HepG2 (cell line): ENCODE measurements around the gene STXBP5L. TPM values are rescaled to one million over a fixed set of nuclear protein-coding genes. Genes with fewer than 3 reads are reported as not detected.

Source experiments
- ATAC-seq: fragments of 200-7000 bp; cut with Tn5 transposase; 3 replicates; pipeline ENCODE4 v1.9.1; 2020; ENCODE audit warnings: mild to moderate bottlenecking, moderate library complexity
- BruUV-seq: library from RNA; stranded (reverse); fragments of 400-500 nt; replicated peaks from 2 replicates; lab custom pipeline; 2021; lab: Mats Ljungman, UMichigan
- CTCF ChIA-PET: fragments of 300-600 bp; formaldehyde crosslinking; extraction: SDS; loops from one replicate; lab custom pipeline; 2021; ENCODE audit warnings: low total read pairs, inconsistent platforms, low intra/inter-chr PET ratio; lab: Yijun Ruan, JAX
- POLR2A ChIA-PET: fragments of 350-600 bp; sonication (Branson Sonifier 250); formaldehyde crosslinking; loops from one replicate; lab custom pipeline; 2020; ENCODE audit warnings: antibody characterized with exemption, inconsistent platforms; lab: Yijun Ruan, JAX
- DNase-seq: peaks from one replicate; pipeline ENCODE4 v3.0.0-alpha.2; 2015; ENCODE audit warnings: low spot score
- FAIRE-seq: peaks from 3 replicates; lab custom pipeline; 2011; peaks lifted over from hg19 to GRCh38; lab: Jason Lieb, UNC
- H2AFZ ChIP-seq: one replicate; pipeline ENCODE4 v1.6.1; 2011; ENCODE audit warnings: low read length, inconsistent platforms
- H3K27ac ChIP-seq: fragments of 300-600 bp; 3 replicates; pipeline ENCODE4 v1.8.0; 2011; ENCODE audit warnings: mixed run types, mild to moderate bottlenecking, mixed read lengths, low read length, inconsistent platforms; ENCODE audit not compliant: insufficient read depth; ENCODE audit errors: extremely low read length
- H3K27me3 ChIP-seq, 2 experiments: fragments of 200-600 bp in 1 of 2; 2 replicates in 1 of 2; 3 replicates in 1 of 2; pipeline versions ENCODE4 v1.6.0 to v1.8.0; 2011; ENCODE audit warnings: low read length in 2 of 2, mild to moderate bottlenecking in 2 of 2, moderate library complexity in 2 of 2, inconsistent platforms in 1 of 2; ENCODE audit not compliant: insufficient read depth in 2 of 2, control insufficient read depth in 1 of 2
- H3K36me3 ChIP-seq, 2 experiments: fragments of 200-600 bp in 1 of 2; replicated peaks in 1 of 2; 2 replicates in 1 of 2; 3 replicates in 1 of 2; pipeline versions ENCODE4 v1.5.1 to v1.8.0; 2011; ENCODE audit warnings: low read length in 2 of 2, inconsistent platforms in 1 of 2; ENCODE audit not compliant: insufficient read depth in 2 of 2, control insufficient read depth in 1 of 2
- H3K4me1 ChIP-seq: 2 replicates; pipeline ENCODE4 v1.5.1; 2012; ENCODE audit warnings: low read length, inconsistent platforms; ENCODE audit not compliant: insufficient read depth
- H3K4me2 ChIP-seq: 2 replicates; pipeline ENCODE4 v1.6.0; 2011; ENCODE audit warnings: low read depth, low read length, inconsistent platforms
- H3K4me3 ChIP-seq, 3 experiments: fragments of 200-600 bp in 1 of 3; sonication (generic), shearing (Covaris generic) in 1 of 3; replicated peaks in 1 of 3; 2 replicates each; pipeline ENCODE4 v1.5.1; 2011 to 2016; ENCODE audit warnings: low read length in 3 of 3, inconsistent platforms in 2 of 3, low read depth in 2 of 3, mild to moderate bottlenecking in 2 of 3, control low read depth in 1 of 3, mixed read lengths in 1 of 3; ENCODE audit not compliant: insufficient read depth in 1 of 3
- H3K79me2 ChIP-seq: one replicate; pipeline ENCODE4 v1.6.1; 2011; ENCODE audit warnings: low read length, inconsistent platforms; ENCODE audit not compliant: insufficient read depth
- H3K9ac ChIP-seq: 2 replicates; pipeline ENCODE4 v1.6.0; 2011; ENCODE audit warnings: mild to moderate bottlenecking, low read depth, low read length, inconsistent platforms; ENCODE audit not compliant: insufficient read depth
- H3K9me3 ChIP-seq: 2 replicates; pipeline ENCODE4 v1.5.1; 2012; ENCODE audit warnings: mild to moderate bottlenecking, low read length
- H4K20me1 ChIP-seq: 2 replicates; pipeline ENCODE4 v1.6.0; 2011; ENCODE audit warnings: inconsistent platforms, mild to moderate bottlenecking, low read length, moderate library complexity; ENCODE audit not compliant: insufficient read depth
- CCDC6 ChIP-seq: sonication (generic); formaldehyde crosslinking; IDR thresholded peaks from 2 replicates; pipeline ENCODE4 v1.8.1; 2022; ENCODE audit warnings: mild to moderate bottlenecking, missing genetic modification reagents, moderate library complexity
- CENPT ChIP-seq: sonication (generic); formaldehyde crosslinking; IDR thresholded peaks from 2 replicates; pipeline ENCODE4 v1.8.0; 2022; ENCODE audit warnings: low read depth, mild to moderate bottlenecking, moderate library complexity, missing genetic modification reagents
- CREM ChIP-seq, 2 experiments: sonication (generic) in 1 of 2; formaldehyde crosslinking in 1 of 2; IDR thresholded peaks; 2 replicates each; pipeline versions ENCODE4 v1.4.0 to v1.6.1; 2016 to 2020; ENCODE audit warnings: antibody characterized with exemption in 1 of 2, mild to moderate bottlenecking in 1 of 2, missing genetic modification reagents in 1 of 2
- HES4 ChIP-seq: sonication (generic); formaldehyde crosslinking; IDR thresholded peaks from 2 replicates; pipeline ENCODE4 v1.9.0; 2021; ENCODE audit warnings: mild to moderate bottlenecking, missing genetic modification reagents, borderline replicate concordance
- KAT2B ChIP-seq: fragments of 150-350 bp; IDR thresholded peaks from 2 replicates; pipeline ENCODE4 v1.6.1; 2014; ENCODE audit warnings: low read depth, low read length, borderline replicate concordance
- KDM6A ChIP-seq: IDR thresholded peaks from 2 replicates; pipeline ENCODE4 v1.6.1; 2016; ENCODE audit warnings: low read depth
- MBNL3 ChIP-seq: fragments of 250-450 bp; sonication (Bioruptor Pico); conservative IDR thresholded peaks from 2 replicates; pipeline ENCODE4 v1.8.0; 2022; ENCODE audit warnings: mild to moderate bottlenecking, inconsistent platforms
- MIER3 ChIP-seq: IDR thresholded peaks from 2 replicates; pipeline ENCODE4 v1.6.1; 2016; ENCODE audit warnings: missing compliant biosample characterization, borderline replicate concordance
- MLLT10 ChIP-seq: sonication (generic); formaldehyde crosslinking; IDR thresholded peaks from 2 replicates; pipeline ENCODE4 v1.4.0; 2020; ENCODE audit warnings: missing genetic modification reagents
- MTF1 ChIP-seq: sonication (generic); formaldehyde crosslinking; IDR thresholded peaks from 2 replicates; pipeline ENCODE4 v1.5.0; 2020; ENCODE audit warnings: missing genetic modification reagents
- NFYC ChIP-seq: IDR thresholded peaks from 2 replicates; pipeline ENCODE4 v1.6.1; 2016; ENCODE audit warnings: missing genetic modification reagents, missing compliant biosample characterization
- TAF1 ChIP-seq: sonication (generic); formaldehyde crosslinking; IDR thresholded peaks from 2 replicates; pipeline ENCODE4 v1.4.0; 2020; ENCODE audit warnings: missing genetic modification reagents
- TFAP4 ChIP-seq: sonication (generic); IDR thresholded peaks from 2 replicates; pipeline ENCODE4 v1.6.1; 2016; ENCODE audit warnings: low read depth, borderline replicate concordance
- TFDP1 ChIP-seq: IDR thresholded peaks from 2 replicates; pipeline ENCODE4 v1.6.1; 2016; ENCODE audit warnings: missing compliant biosample characterization, missing genetic modification reagents, borderline replicate concordance
- ZBTB21 ChIP-seq: sonication (generic); formaldehyde crosslinking; IDR thresholded peaks from 2 replicates; pipeline ENCODE4 v1.4.0; 2020; ENCODE audit warnings: missing genetic modification reagents
- ZBTB7A ChIP-seq: sonication (generic); formaldehyde crosslinking; IDR thresholded peaks from 2 replicates; pipeline ENCODE4 v1.8.0; 2022; ENCODE audit warnings: mild to moderate bottlenecking, missing genetic modification reagents
- ZNF136 ChIP-seq: sonication (generic); formaldehyde crosslinking; IDR thresholded peaks from 2 replicates; pipeline ENCODE4 v1.8.1; 2022; ENCODE audit warnings: low read depth, mild to moderate bottlenecking, moderate library complexity, missing genetic modification reagents
- ZNF317 ChIP-seq: sonication (generic); formaldehyde crosslinking; IDR thresholded peaks from 2 replicates; pipeline ENCODE4 v1.5.0; 2020; ENCODE audit warnings: mild to moderate bottlenecking, missing genetic modification reagents
- ZNF615 ChIP-seq: sonication (generic); formaldehyde crosslinking; IDR thresholded peaks from 2 replicates; pipeline ENCODE4 v1.5.0; 2020; ENCODE audit warnings: mild to moderate bottlenecking, missing genetic modification reagents, borderline replicate concordance
- ZNF703 ChIP-seq: sonication (generic); formaldehyde crosslinking; IDR thresholded peaks from 2 replicates; pipeline ENCODE4 v1.5.1; 2020; ENCODE audit warnings: missing genetic modification reagents, mild to moderate bottlenecking, moderate library complexity, borderline replicate concordance
- ZNF75D ChIP-seq: sonication (generic); formaldehyde crosslinking; IDR thresholded peaks from 2 replicates; pipeline ENCODE4 v1.8.1; 2023; ENCODE audit warnings: missing genetic modification reagents, mild to moderate bottlenecking, borderline replicate concordance
- WGBS: methylation state at CpG from one replicate; pipeline ENCODE4 v1.1.6; 2017; ENCODE audit warnings: low lambda C conversion rate; 5-methylcytosine and 5-hydroxymethylcytosine counted together
- in situ Hi-C: cut with HindIII; loops from 2 replicates; pipeline ENCODE4 v1.10.0; 2017; ENCODE audit warnings: low pct_unique_long_range_greater_than_20kb; ENCODE audit not compliant: extremely low pct_ligation_motif_present
- intact Hi-C: fragments of 100-400 bp; cut with micrococcal nuclease; formaldehyde crosslinking; loops from one replicate; pipeline ENCODE4 v1.10.0; 2022; ENCODE audit not compliant: unreplicated experiment
- polyA plus RNA-seq, 8 experiments: library from polyadenylated mRNA; depleted of rRNA in 3 of 8; stranded (reverse) in 7 of 8; unstranded in 1 of 8; fragments of >200 nt; fragmentation: Illumina TruSeq in 4 of 8; extraction: Trizol in 4 of 8; gene quantifications; 2 replicates each; pipeline versions ENCODE4 v1.2.1 to v1.2.3, GENCODE V29; 2011 to 2016; ENCODE audit warnings: low read depth in 4 of 8, missing spikeins in 1 of 8, mixed read lengths in 1 of 8; ENCODE audit not compliant: insufficient read depth in 1 of 8
- total RNA-seq, 5 experiments: library from RNA; depleted of rRNA; stranded (reverse); fragments of >200 nt; fragmentation: Illumina TruSeq; extraction: Trizol; gene quantifications; 2 replicates each; pipeline ENCODE4 v1.2.3, GENCODE V29; 2016; ENCODE audit warnings: low read depth in 1 of 5

STXBP5L gene
- total and polyA plus RNA-seq, 2 of the 13 experiments (the other 11 are each of a cell fraction or from before 2014, with no cell fraction given), result not detected

DNA sequence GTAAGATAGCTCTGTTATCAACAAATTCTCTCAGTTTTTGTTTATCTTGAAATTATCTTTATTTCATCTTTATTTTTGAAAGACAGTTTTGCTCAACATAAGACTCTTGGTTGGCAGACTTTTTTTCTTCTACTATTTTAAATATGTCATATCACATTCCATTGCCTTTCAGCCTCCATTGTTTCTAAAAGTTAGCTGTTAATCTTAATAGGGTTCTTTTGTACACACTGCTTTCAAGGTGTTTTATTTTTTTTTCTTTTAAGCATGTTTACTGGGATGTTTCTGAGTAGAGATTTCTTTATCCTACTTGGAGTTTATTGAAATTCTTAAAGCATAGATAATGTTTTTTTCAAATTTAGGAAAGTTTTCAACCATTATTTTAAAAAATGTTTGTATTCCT is 294.6 kb downstream of the STXBP5L start:
- no peak overlapping the region for H3K9ac ChIP-seq
- FAIRE-seq (no peak), DNase-seq (no peak), ATAC-seq (no peak)
- in situ Hi-C loops (no loop called here), intact Hi-C loops (no loop called here)
- H3K4me3 ChIP-seq, result no peak overlapping the region
- H3K36me3 ChIP-seq, result no peaks in the 10 kb centered on the region
- H3K4me2 ChIP-seq, result no peak overlapping the region
- TF ChIP-seq CREM (IDR thresholded peaks at IDR 0.05) (no peak), CREM (CRISPR knock-in tag; IDR thresholded peaks at IDR 0.05) (no peak), KAT2B (no peak), ZNF317 (peak; percentile 67; the same call in 1 of the 2 replicates), MIER3 (CRISPR knock-in tag) (no peak)
- no peaks in the 10 kb centered on the region for H4K20me1 ChIP-seq
- no peaks in the 10 kb centered on the region for H3K27me3 ChIP-seq
- no peaks in the 10 kb centered on the region for H3K4me1 ChIP-seq
- ChIA-PET CTCF (no interaction called here), POLR2A (no interaction called here)
- no peak overlapping the region for H3K27ac ChIP-seq
- no peaks in the 10 kb centered on the region for H3K79me2 ChIP-seq
- H2AFZ ChIP-seq, result no peak overlapping the region
- no peaks in the 10 kb centered on the region for H3K9me3 ChIP-seq
- BruUV-seq, result no TSS peak

GRCh38 chr3:121223116-121223515 is 315.1 kb downstream of the STXBP5L start:
- DNase-seq (no peak), FAIRE-seq (no peak), ATAC-seq (no peak)
- Histone ChIP-seq H3K27me3 (no peaks in the 10 kb centered on the region), H3K79me2 (no peaks in the 10 kb centered on the region), H3K9me3 (no peaks in the 10 kb centered on the region), H3K36me3 (no peaks in the 10 kb centered on the region), H3K4me3 (no peak overlapping the region), H4K20me1 (no peaks in the 10 kb centered on the region), H3K4me2 (no peak overlapping the region), H3K27ac (no peak overlapping the region), H3K9ac (no peak overlapping the region), H2AFZ (no peak overlapping the region), H3K4me1 (no peaks in the 10 kb centered on the region)
- WGBS, result 0% methylated on average over 2 of the region's 2 CpGs
- ChIA-PET POLR2A (no interaction called here), CTCF (no interaction called here)
- intact Hi-C loops, result no loop called here
- in situ Hi-C loops, result no loop called here
- BruUV-seq, result no TSS peak
- TF ChIP-seq ZNF75D (no peak), CENPT (CRISPR knock-in tag) (no peak), ZNF703 (CRISPR knock-in tag) (no peak), ZBTB7A (no peak), NFYC (CRISPR knock-in tag) (no peak), TFDP1 (CRISPR knock-in tag) (no peak), TFAP4 (no peak), CCDC6 (CRISPR knock-in tag) (no peak), ZBTB21 (CRISPR knock-in tag) (no peak), MBNL3 (CRISPR knock-in tag) (no peak), ZNF615 (CRISPR knock-in tag) (no peak), HES4 (CRISPR knock-in tag) (no peak), ZNF136 (CRISPR knock-in tag) (no peak), KDM6A (CRISPR knock-in tag) (no peak), MTF1 (no peak), TAF1 (CRISPR knock-in tag) (no peak), MLLT10 (no peak)
